Heart right ventricle (tissue), 16 donors: Measurements from ENCODE around the gene UST. TPM values are rescaled to one million over a fixed set of nuclear protein-coding genes. Genes with fewer than 3 reads are reported as not detected.

ENCODE experiments used
- ATAC-seq, 8 donors: fragments of 200-7000 bp; cut with Tn5 transposase; one replicate each; pipeline ENCODE4 v1.9.1; 2020; ENCODE audit warnings: mild to moderate bottlenecking in 8 of 8, moderate library complexity in 8 of 8, moderate number of reproducible peaks in 1 of 8
- DNase-seq, 2 donors: peaks; one replicate each; pipeline ENCODE4 v3.0.0-alpha.2; 2020
- H3K27ac ChIP-seq, 10 donors: fragments of 200-600 bp; sonication (generic) in 2 of 10; one replicate each; pipeline versions ENCODE4 v1.5.0 to v1.8.0; 2020 to 2022; ENCODE audit warnings: mild to moderate bottlenecking in 3 of 10
- H3K27me3 ChIP-seq, 7 donors: fragments of 200-600 bp; one replicate each; pipeline ENCODE4 v1.8.0; 2021 to 2022; ENCODE audit warnings: mild to moderate bottlenecking in 2 of 7
- H3K36me3 ChIP-seq, 9 donors: fragments of 200-600 bp; sonication (generic) in 1 of 9; one replicate each; pipeline versions ENCODE4 v1.5.0 to v1.8.0; 2020 to 2022; ENCODE audit warnings: mild to moderate bottlenecking in 2 of 9
- H3K4me1 ChIP-seq, 9 donors: fragments of 200-600 bp; sonication (generic) in 1 of 9; one replicate each; pipeline versions ENCODE4 v1.5.0 to v1.8.0; 2020 to 2022; ENCODE audit warnings: mild to moderate bottlenecking in 4 of 9
- H3K4me3 ChIP-seq, 10 donors: fragments of 200-600 bp; sonication (generic) in 2 of 10; one replicate each; pipeline versions ENCODE4 v1.5.0 to v1.8.0; 2020 to 2022; ENCODE audit warnings: mild to moderate bottlenecking in 7 of 10, moderate library complexity in 2 of 10
- H3K9me3 ChIP-seq, 11 donors: fragments of 200-600 bp in 10 of 11; sonication (generic) in 2 of 11; one replicate each; pipeline versions ENCODE4 v1.5.0 to v1.8.0; 2013 to 2022; ENCODE audit warnings: mild to moderate bottlenecking in 2 of 11, control low read depth in 1 of 11, moderate library complexity in 1 of 11
- CTCF ChIP-seq, 9 donors: fragments of 200-600 bp; sonication (generic) in 2 of 9; IDR thresholded peaks; one replicate each; pipeline versions ENCODE4 v1.5.0 to v1.8.0; 2021 to 2022; ENCODE audit warnings: antibody characterized with exemption in 9 of 9, mild to moderate bottlenecking in 5 of 9, moderate library complexity in 1 of 9
- WGBS, 2 donors: extraction: QIAGEN DNeasy Blood & Tissue Kit; methylation state at CpG; one replicate each; pipeline ENCODE4 v1.1.7; 2013; ENCODE audit warnings: inconsistent platforms in 1 of 2; 5-methylcytosine and 5-hydroxymethylcytosine counted together
- intact Hi-C, 10 donors: fragments of 100-400 bp; cut with DNase I; formaldehyde crosslinking; loops; one replicate each; pipeline versions ENCODE4 v1.11.1 to v1.14.2; 2022
- polyA plus RNA-seq, 2 donors: library from polyadenylated mRNA; stranded (reverse); fragments of 200-250 nt; gene quantifications; one replicate each; pipeline ENCODE4 v1.2.3, GENCODE V29; 2013
- total RNA-seq, 10 donors: library from RNA; stranded (reverse); fragmentation: NEBNext Ultra II Directional in 3 of 10; extraction: Animal tissue kit (Norgen Biotek cat#: 25700) in 3 of 10; gene quantifications; one replicate each; pipeline versions ENCODE4 v1.2.1 to v1.2.4, GENCODE V29; 2021 to 2023
- donor health status: Arrhythmogenic right ventricular cardiomyopathy.
- donor health status: ischemic (EF 13 %, LVEDD 7.1; RV severe dilation, severe dysfunction).
- donor health status: healthy with polysubstance abuse.
- donor health status: DM: no; HTN: yes; CAD: no.
- donor health status: DM: no; HTN: no; CAD: no.
- donor health status: ischemic (EF 25% LVEDD 6.9; RV normal size, moderate dysfunction).
- donor health status: ischemic (EF 25% LVEDD 5.7; RV mildly dilated, moderate dysfunction).
- donor health status: healthy.
- donor health status: DM: yes; HTN: yes; CAD: no.
- donor health status: Ischemic cardiomyopathy.
- donor health status: ischemic (EF 35%, LVEDD 5.7; RV mildly dilated, moderate dysfunction).
- donor health status: nonischemic (EF 11% LVEDD 7.7; RV severe dilation, severe dysfunction).
- donor health status: DM: yes; HTN: yes; CAD: no.
- donor health status: PGD.
- donor health status: ischemic (EF 29% LVEDD 5.4; RV normal size, mild dysfunction).
- donor health status: nonischemic (EF 23%, LVEDD 6.1; RV moderate dilation, normal function).

UST gene
- total and polyA plus RNA-seq, 12 donors, result 1.6 to 4.1 (median 2.3) TPM

GRCh38 chr6:149024361-149024760 lies 277.5 kb downstream of the UST start:
- DNase-seq, result no peak
- intact Hi-C loops, result no loop called here
- Histone ChIP-seq H3K9me3 (peaks cover 0 to 12% (median 0%) of the 10 kb centered on the region in 11 donors), H3K27me3 (no peaks in the 10 kb centered on the region), H3K4me3 (no peak overlapping the region), H3K4me1 (peaks cover 0 to 7% (median 0%) of the 10 kb centered on the region in 9 donors), H3K36me3 (peaks cover 0 to 15% (median 0%) of the 10 kb centered on the region in 9 donors), H3K27ac (no peak overlapping the region)
- 82 to 89% methylated on average over 1 of the region's 1 CpG for WGBS, 2 donors
- ATAC-seq, result no peak
- TF ChIP-seq CTCF (IDR thresholded peaks at IDR 0.05), result no peak

GRCh38 chr6:149025061-149025460 lies 278.2 kb downstream of the UST start:
- Histone ChIP-seq H3K4me3 (no peak overlapping the region), H3K36me3 (peaks cover 0 to 15% (median 0%) of the 10 kb centered on the region in 9 donors), H3K9me3 (peaks cover 0 to 12% (median 0%) of the 10 kb centered on the region in 11 donors), H3K27ac (no peak overlapping the region), H3K27me3 (no peaks in the 10 kb centered on the region), H3K4me1 (peaks cover 0 to 7% (median 0%) of the 10 kb centered on the region in 9 donors)
- DNase-seq, result no peak
- no peak for ATAC-seq
- no peak for TF ChIP-seq CTCF (IDR thresholded peaks at IDR 0.05)
- 94 to 96% methylated on average over 2 of the region's 2 CpGs for WGBS, 2 donors
- intact Hi-C loops, result loop anchor here in 5 of 10 donors (5.0 kb wide), 3 partner anchors 57 to 492 kb away; no protein-coding TSS in a partner anchor

GRCh38 chr6:149026530-149026942 lies 279.7 kb downstream of the UST start:
- WGBS, 2 donors, result 46 to 47% methylated on average over 4 of the region's 4 CpGs
- Histone ChIP-seq H3K4me1 (peaks cover 0 to 7% (median 0%) of the 10 kb centered on the region in 9 donors), H3K4me3 (no peak overlapping the region), H3K27me3 (no peaks in the 10 kb centered on the region), H3K9me3 (peaks cover 0 to 12% (median 0%) of the 10 kb centered on the region in 11 donors), H3K36me3 (peaks cover 0 to 11% (median 0%) of the 10 kb centered on the region in 9 donors), H3K27ac (no peak overlapping the region)
- TF ChIP-seq CTCF (IDR thresholded peaks at IDR 0.05), result peak in 7 of 9 donors; percentile 29 to 50 (median 41)
- DNase-seq (no peak), ATAC-seq (peak in 4 of 8 donors; percentile 32 to 51 (median 42))
- intact Hi-C loops, result loop anchor here in 5 of 10 donors (2.0 to 5.0 kb wide), 4 partner anchors 56 to 491 kb away; no protein-coding TSS in a partner anchor

GRCh38 chr6:149027484-149027883 lies 280.7 kb downstream of the UST start:
- Histone ChIP-seq H3K27me3 (no peaks in the 10 kb centered on the region), H3K36me3 (peaks cover 0 to 3% (median 0%) of the 10 kb centered on the region in 9 donors), H3K9me3 (peaks cover 0 to 12% (median 0%) of the 10 kb centered on the region in 11 donors), H3K27ac (no peak overlapping the region), H3K4me3 (no peak overlapping the region), H3K4me1 (peaks cover 0 to 15% (median 0%) of the 10 kb centered on the region in 9 donors)
- no peak for ATAC-seq
- intact Hi-C loops, result loop anchor here in 6 of 10 donors (1.0 to 5.0 kb wide), 5 partner anchors 55 to 490 kb away; no protein-coding TSS in a partner anchor
- TF ChIP-seq CTCF (IDR thresholded peaks at IDR 0.05), result no peak
- WGBS, 2 donors, result 91 to 96% methylated on average over 1 of the region's 1 CpG
- DNase-seq, result no peak
